ENCODE data around the gene GK. TPM values are rescaled to one million over a fixed set of nuclear protein-coding genes. Genes with fewer than 3 reads are reported as not detected.
A peak's percentile ranks its signal among the peaks of the same experiment; 100 is the strongest.
"Not testable (repeated sequence)": the region's sequence is repeated elsewhere in the genome, so short reads cannot be mapped to it uniquely, and the experiment has no call there.

Gene GK
- polyA plus RNA-seq, 3 donors from 2014 or later = 0.78 to 5.3 (median 3.9) TPM

GRCh38 chrX:30661228-30661627 lies 8.0 kb downstream of the GK start:
- no peak for DNase-seq
- no peak overlapping the region for H3K27ac Mint-ChIP-seq
- no peaks in the 10 kb centered on the region for H3K36me3 Mint-ChIP-seq
- H3K27me3 Mint-ChIP-seq (ENCODE audit: low read depth in 3 of 3) = peaks cover 0 to 2% (median 0%) of the 10 kb centered on the region in 3 donors
- no peaks in the 10 kb centered on the region for H3K4me1 Mint-ChIP-seq
- no peak overlapping the region for H3K4me3 Mint-ChIP-seq
- H3K9me3 Mint-ChIP-seq = no peaks in the 10 kb centered on the region

- Mint-ChIP-seq H3K9me3 (no peaks in the 10 kb centered on the region), H3K27ac (no peak overlapping the region), H3K36me3 (peaks cover 4 to 5% (median 5%) of the 10 kb centered on the region in 3 donors), H3K4me1 (no peaks in the 10 kb centered on the region), H3K27me3 (ENCODE audit: low read depth in 3 of 3) (peaks cover 0 to 2% (median 0%) of the 10 kb centered on the region in 3 donors), H3K4me3 (no peak overlapping the region)
- no peak for DNase-seq
Measured at GRCh38 chrX:30663322-30663721, 10.1 kb downstream of the GK start.

- H3K36me3 Mint-ChIP-seq = peaks cover 10 to 14% (median 11%) of the 10 kb centered on the region in 3 donors
- H3K27ac Mint-ChIP-seq = no peak overlapping the region
- DNase-seq = no peak
- no peaks in the 10 kb centered on the region for H3K4me1 Mint-ChIP-seq
- no peaks in the 10 kb centered on the region for H3K9me3 Mint-ChIP-seq
- H3K4me3 Mint-ChIP-seq = no peak overlapping the region
- peaks cover 0 to 2% (median 2%) of the 10 kb centered on the region in 3 donors for H3K27me3 Mint-ChIP-seq (ENCODE audit: low read depth in 3 of 3)
Measured at GRCh38 chrX:30665471-30665870, 12.2 kb downstream of the GK start.

- H3K36me3 Mint-ChIP-seq = peaks cover 10 to 14% (median 11%) of the 10 kb centered on the region in 3 donors
- no peak overlapping the region for H3K4me3 Mint-ChIP-seq
- DNase-seq = no peak
- H3K27ac Mint-ChIP-seq = no peak overlapping the region
- H3K4me1 Mint-ChIP-seq = no peaks in the 10 kb centered on the region
- H3K9me3 Mint-ChIP-seq = no peaks in the 10 kb centered on the region
- peaks cover 0 to 2% (median 2%) of the 10 kb centered on the region in 3 donors for H3K27me3 Mint-ChIP-seq (ENCODE audit: low read depth in 3 of 3)
Measured at GRCh38 chrX:30666094-30666493, 12.9 kb downstream of the GK start.

- peaks cover 10 to 14% (median 11%) of the 10 kb centered on the region in 3 donors for H3K36me3 Mint-ChIP-seq
Measured at GRCh38 chrX:30668581-30668980, 15.4 kb downstream of the GK start.

GRCh38 chrX:30671189-30671588 lies 18.0 kb downstream of the GK start:
- H3K27ac Mint-ChIP-seq; H3K9me3 Mint-ChIP-seq; DNase-seq; H3K27me3 Mint-ChIP-seq (ENCODE audit: low read depth in 3 of 3); H3K4me3 Mint-ChIP-seq; H3K4me1 Mint-ChIP-seq: not testable (repeated sequence)
- H3K36me3 Mint-ChIP-seq = peaks cover 10 to 18% (median 11%) of the 10 kb centered on the region in 3 donors

More at GRCh38 chrX:30668581-30668980, 15.4 kb downstream of the GK start:
- DNase-seq = no peak
- Mint-ChIP-seq H3K4me1 (no peaks in the 10 kb centered on the region), H3K9me3 (no peaks in the 10 kb centered on the region), H3K27ac (no peak overlapping the region), H3K4me3 (no peak overlapping the region), H3K27me3 (ENCODE audit: low read depth in 3 of 3) (peaks cover 0 to 2% (median 2%) of the 10 kb centered on the region in 3 donors)

GRCh38 chrX:30673127-30673796 lies 20.0 kb downstream of the GK start:
- Mint-ChIP-seq H3K9me3 (no peaks in the 10 kb centered on the region), H3K36me3 (peaks cover 6 to 23% (median 10%) of the 10 kb centered on the region in 3 donors), H3K4me1 (no peaks in the 10 kb centered on the region), H3K27me3 (ENCODE audit: low read depth in 3 of 3) (peaks cover 0 to 2% (median 0%) of the 10 kb centered on the region in 3 donors), H3K4me3 (no peak overlapping the region), H3K27ac (no peak overlapping the region)
- DNase-seq = no peak

GRCh38 chrX:30673884-30674598 lies 20.8 kb downstream of the GK start:
- Mint-ChIP-seq H3K4me3 (no peak overlapping the region), H3K4me1 (no peaks in the 10 kb centered on the region), H3K27ac (no peak overlapping the region), H3K27me3 (ENCODE audit: low read depth in 3 of 3) (no peaks in the 10 kb centered on the region), H3K36me3 (peaks cover 0 to 16% (median 10%) of the 10 kb centered on the region in 3 donors), H3K9me3 (no peaks in the 10 kb centered on the region)
- no peak for DNase-seq

GRCh38 chrX:30674799-30675198 lies 21.6 kb downstream of the GK start:
- H3K9me3 Mint-ChIP-seq = no peaks in the 10 kb centered on the region
- no peak overlapping the region for H3K4me3 Mint-ChIP-seq
- peak overlapping the region in 1 of 6 donors; percentile 13 for H3K27ac Mint-ChIP-seq
- H3K36me3 Mint-ChIP-seq = peaks cover 0 to 16% (median 13%) of the 10 kb centered on the region in 3 donors
- no peak for DNase-seq
- H3K4me1 Mint-ChIP-seq = no peaks in the 10 kb centered on the region
- H3K27me3 Mint-ChIP-seq (ENCODE audit: low read depth in 3 of 3) = no peaks in the 10 kb centered on the region

GRCh38 chrX:30679369-30679768 lies 26.1 kb downstream of the GK start:
- H3K27me3 Mint-ChIP-seq (ENCODE audit: low read depth in 3 of 3) = peaks cover 0 to 2% (median 0%) of the 10 kb centered on the region in 3 donors
- H3K4me1 Mint-ChIP-seq = no peaks in the 10 kb centered on the region
- H3K4me3 Mint-ChIP-seq = no peak overlapping the region
- peaks cover 0 to 10% (median 6%) of the 10 kb centered on the region in 3 donors for H3K36me3 Mint-ChIP-seq
- no peaks in the 10 kb centered on the region for H3K9me3 Mint-ChIP-seq
- DNase-seq = no peak
- H3K27ac Mint-ChIP-seq = no peak overlapping the region

- Mint-ChIP-seq H3K27me3 (ENCODE audit: low read depth in 3 of 3) (peaks cover 0 to 2% (median 0%) of the 10 kb centered on the region in 3 donors), H3K27ac (no peak overlapping the region), H3K4me1 (no peaks in the 10 kb centered on the region), H3K36me3 (peaks cover 0 to 9% (median 6%) of the 10 kb centered on the region in 3 donors), H3K4me3 (no peak overlapping the region), H3K9me3 (no peaks in the 10 kb centered on the region)
- no peak for DNase-seq
Measured at GRCh38 chrX:30680618-30681017, 27.4 kb downstream of the GK start.

- H3K4me1 Mint-ChIP-seq = no peaks in the 10 kb centered on the region
- no peak overlapping the region for H3K27ac Mint-ChIP-seq
- peaks cover 0 to 4% (median 0%) of the 10 kb centered on the region in 3 donors for H3K36me3 Mint-ChIP-seq
- DNase-seq = no peak
- no peak overlapping the region for H3K4me3 Mint-ChIP-seq
- H3K27me3 Mint-ChIP-seq (ENCODE audit: low read depth in 3 of 3) = peaks cover 0 to 2% (median 0%) of the 10 kb centered on the region in 3 donors
- no peaks in the 10 kb centered on the region for H3K9me3 Mint-ChIP-seq
Measured at GRCh38 chrX:30688641-30689040, 35.4 kb downstream of the GK start.

- Mint-ChIP-seq H3K27ac (no peak overlapping the region), H3K9me3 (no peaks in the 10 kb centered on the region), H3K4me3 (no peak overlapping the region), H3K4me1 (no peaks in the 10 kb centered on the region), H3K27me3 (ENCODE audit: low read depth in 3 of 3) (peaks cover 0 to 2% (median 0%) of the 10 kb centered on the region in 3 donors), H3K36me3 (peaks cover 0 to 4% (median 0%) of the 10 kb centered on the region in 3 donors)
- DNase-seq = no peak
Measured at GRCh38 chrX:30689116-30689515, 35.9 kb downstream of the GK start.

- Mint-ChIP-seq H3K4me1 (no peaks in the 10 kb centered on the region), H3K36me3 (peaks cover 0 to 7% (median 5%) of the 10 kb centered on the region in 3 donors), H3K9me3 (no peaks in the 10 kb centered on the region)
Measured at GRCh38 chrX:30690330-30690729, 37.1 kb downstream of the GK start.

More at GRCh38 chrX:30690330-30690729, 37.1 kb downstream of the GK start:
- Mint-ChIP-seq H3K27ac (no peak overlapping the region), H3K27me3 (ENCODE audit: low read depth in 3 of 3) (peaks cover 0 to 2% (median 0%) of the 10 kb centered on the region in 3 donors), H3K4me3 (no peak overlapping the region)
- DNase-seq = no peak
